HepG2 (cell line): ENCODE data around the gene RPL5. TPM values are rescaled to one million over a fixed set of nuclear protein-coding genes. Genes with fewer than 3 reads are reported as not detected.

Experiments used
- ATF1 ChIP-seq: IDR thresholded peaks from 2 replicates; pipeline ENCODE4 v1.6.1; 2016; ENCODE audit warnings: mild to moderate bottlenecking, control low read depth
- FOSL2 ChIP-seq: sonication (generic); formaldehyde crosslinking; IDR thresholded peaks from 2 replicates; pipeline ENCODE4 v1.4.0; 2020; ENCODE audit warnings: missing genetic modification reagents
- IKZF1 ChIP-seq: fragments of 450-650 bp; IDR thresholded peaks from 2 replicates; pipeline ENCODE4 v1.7.1; 2016
- KDM1A ChIP-seq: IDR thresholded peaks from 2 replicates; pipeline ENCODE4 v1.6.1; 2016; ENCODE audit warnings: missing compliant biosample characterization
- KMT2A ChIP-seq: sonication (generic); formaldehyde crosslinking; IDR thresholded peaks from 2 replicates; pipeline ENCODE4 v1.4.0; 2020; ENCODE audit warnings: missing genetic modification reagents
- MYC ChIP-seq: sonication (generic); formaldehyde crosslinking; IDR thresholded peaks from 2 replicates; pipeline ENCODE4 v1.9.0; 2021; ENCODE audit warnings: missing genetic modification reagents, borderline replicate concordance
- POGZ ChIP-seq: sonication (generic); formaldehyde crosslinking; IDR thresholded peaks from 2 replicates; pipeline ENCODE4 v1.4.0; 2020; ENCODE audit warnings: mild to moderate bottlenecking, missing genetic modification reagents
- POLR2G ChIP-seq: fragments of 200-400 bp; formaldehyde crosslinking; IDR thresholded peaks from 2 replicates; pipeline ENCODE4 v1.6.1; 2018; ENCODE audit warnings: mild to moderate bottlenecking, low read depth, low read length, moderate library complexity
- ZBTB42 ChIP-seq: sonication (generic); formaldehyde crosslinking; IDR thresholded peaks from 2 replicates; pipeline ENCODE4 v1.5.0; 2020; ENCODE audit warnings: mild to moderate bottlenecking, missing genetic modification reagents
- ZNF124 ChIP-seq: sonication (generic); formaldehyde crosslinking; IDR thresholded peaks from 2 replicates; pipeline ENCODE4 v1.4.0; 2020; ENCODE audit warnings: missing genetic modification reagents
- ZNF205 ChIP-seq: IDR thresholded peaks from 2 replicates; pipeline ENCODE4 v1.6.1; 2018; ENCODE audit warnings: missing biosample characterization, missing genetic modification reagents
- ZNF367 ChIP-seq: sonication (generic); formaldehyde crosslinking; IDR thresholded peaks from 2 replicates; pipeline ENCODE4 v1.4.0; 2020; ENCODE audit warnings: missing genetic modification reagents, borderline replicate concordance
- ZNF678 ChIP-seq: sonication (generic); formaldehyde crosslinking; IDR thresholded peaks from 2 replicates; pipeline ENCODE4 v1.4.0; 2020; ENCODE audit warnings: mild to moderate bottlenecking, missing genetic modification reagents
- ZNF772 ChIP-seq: sonication (generic); formaldehyde crosslinking; IDR thresholded peaks from 2 replicates; pipeline ENCODE4 v1.5.0; 2020; ENCODE audit warnings: mild to moderate bottlenecking, missing genetic modification reagents
- ZSCAN20 ChIP-seq: sonication (generic); formaldehyde crosslinking; IDR thresholded peaks from 2 replicates; pipeline ENCODE4 v1.4.0; 2020; ENCODE audit warnings: missing genetic modification reagents, mild to moderate bottlenecking, borderline replicate concordance
- polyA plus RNA-seq, 8 experiments: library from polyadenylated mRNA; depleted of rRNA in 3 of 8; stranded (reverse) in 7 of 8; unstranded in 1 of 8; fragments of >200 nt; fragmentation: Illumina TruSeq in 4 of 8; extraction: Trizol in 4 of 8; gene quantifications; 2 replicates each; pipeline versions ENCODE4 v1.2.1 to v1.2.3, GENCODE V29; 2011 to 2016; ENCODE audit warnings: low read depth in 4 of 8, missing spikeins in 1 of 8, mixed read lengths in 1 of 8; ENCODE audit not compliant: insufficient read depth in 1 of 8
- total RNA-seq, 5 experiments: library from RNA; depleted of rRNA; stranded (reverse); fragments of >200 nt; fragmentation: Illumina TruSeq; extraction: Trizol; gene quantifications; 2 replicates each; pipeline ENCODE4 v1.2.3, GENCODE V29; 2016; ENCODE audit warnings: low read depth in 1 of 5
- TF ChIP-seq, protein P1 (sequence below): sonication (generic); formaldehyde crosslinking; conservative IDR thresholded peaks from 2 replicates; pipeline ENCODE4 v1.4.0; 2020; ENCODE audit warnings: missing genetic modification reagents
- TF ChIP-seq, protein P2 (sequence below): sonication (generic); formaldehyde crosslinking; IDR thresholded peaks from 2 replicates; pipeline ENCODE4 v1.4.0; 2020; ENCODE audit warnings: mild to moderate bottlenecking, missing genetic modification reagents
- TF ChIP-seq, protein P3 (sequence below), 2 experiments: fragments of 450-650 bp in 1 of 2; sonication (generic) in 1 of 2; formaldehyde crosslinking; IDR thresholded peaks; 2 replicates each; pipeline versions ENCODE4 v1.5.0 to v1.8.0; 2020 to 2022; ENCODE audit warnings: mild to moderate bottlenecking in 1 of 2, missing genetic modification reagents in 1 of 2
- TF ChIP-seq, protein P4 (sequence below): sonication (generic); formaldehyde crosslinking; IDR thresholded peaks from 2 replicates; pipeline ENCODE4 v1.5.0; 2020; ENCODE audit warnings: missing genetic modification reagents
- TF ChIP-seq, protein P5 (sequence below): sonication (generic); formaldehyde crosslinking; IDR thresholded peaks from 2 replicates; pipeline ENCODE4 v1.4.0; 2020; ENCODE audit warnings: mild to moderate bottlenecking, missing genetic modification reagents
- TF ChIP-seq, protein P6 (sequence below): sonication (generic); formaldehyde crosslinking; IDR thresholded peaks from 2 replicates; pipeline ENCODE4 v1.8.0; 2022; ENCODE audit warnings: mild to moderate bottlenecking, missing genetic modification reagents

The RPL5 gene
- total and polyA plus RNA-seq, 2 of the 13 experiments (the other 11 are each of a cell fraction or from before 2014, with no cell fraction given): 2,304 to 2,520 TPM

DNA sequence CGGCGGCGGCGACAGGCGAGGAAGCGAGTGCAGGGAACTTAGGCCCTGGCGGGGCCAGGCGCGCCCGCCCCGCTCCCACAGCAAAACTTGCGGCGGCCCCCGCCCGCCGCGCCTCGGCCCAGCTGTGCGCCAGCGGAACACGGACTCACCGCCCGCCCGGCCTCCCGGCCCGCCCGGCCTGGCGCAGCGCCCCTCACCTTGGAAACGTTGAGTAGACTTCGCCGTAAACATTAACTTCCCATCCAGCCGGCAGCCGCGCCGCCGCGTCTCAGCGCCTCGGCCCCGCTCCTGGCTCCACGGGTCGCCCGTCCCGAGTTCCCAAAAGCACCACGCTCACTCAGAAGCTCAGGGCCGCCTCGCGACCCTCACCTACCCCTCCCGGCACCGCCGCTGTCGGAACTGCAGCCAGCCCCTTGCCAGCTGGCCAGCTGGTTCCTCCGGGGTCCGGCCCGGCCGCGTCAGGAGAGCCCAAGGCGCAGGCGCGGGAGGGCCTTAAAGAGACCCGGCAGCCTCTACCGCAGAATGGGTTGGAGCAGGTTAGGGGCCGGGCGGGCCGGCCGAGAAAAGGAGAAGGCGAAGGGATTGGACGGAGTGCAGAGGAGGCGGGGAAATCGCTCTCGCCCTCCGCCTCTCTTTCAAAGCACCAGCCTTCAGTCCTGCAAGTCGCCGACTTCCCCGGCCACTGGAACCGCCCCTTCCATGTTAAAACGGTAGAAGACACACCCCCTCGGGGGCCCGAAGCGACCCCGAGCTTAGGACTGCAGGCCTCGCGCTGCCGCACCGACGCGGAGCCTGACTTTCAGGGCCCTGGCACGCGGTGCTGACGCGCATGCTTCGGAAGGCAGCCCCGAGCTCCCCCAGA, 47.0 kb upstream of the RPL5 start, which contains the start of gene EVI5 (continued):
- TF ChIP-seq, protein P1, sequence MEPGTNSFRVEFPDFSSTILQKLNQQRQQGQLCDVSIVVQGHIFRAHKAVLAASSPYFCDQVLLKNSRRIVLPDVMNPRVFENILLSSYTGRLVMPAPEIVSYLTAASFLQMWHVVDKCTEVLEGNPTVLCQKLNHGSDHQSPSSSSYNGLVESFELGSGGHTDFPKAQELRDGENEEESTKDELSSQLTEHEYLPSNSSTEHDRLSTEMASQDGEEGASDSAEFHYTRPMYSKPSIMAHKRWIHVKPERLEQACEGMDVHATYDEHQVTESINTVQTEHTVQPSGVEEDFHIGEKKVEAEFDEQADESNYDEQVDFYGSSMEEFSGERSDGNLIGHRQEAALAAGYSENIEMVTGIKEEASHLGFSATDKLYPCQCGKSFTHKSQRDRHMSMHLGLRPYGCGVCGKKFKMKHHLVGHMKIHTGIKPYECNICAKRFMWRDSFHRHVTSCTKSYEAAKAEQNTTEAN (CRISPR knock-in tag): peak; percentile 98
- TF ChIP-seq MYC (peak; percentile 93), KMT2A (CRISPR knock-in tag) (peak; percentile 85), KDM1A (CRISPR knock-in tag) (no peak; the same call in 1 of the 2 replicates), IKZF1 (no peak), ZSCAN20 (CRISPR knock-in tag) (peak; percentile 83; the same call in 1 of the 2 replicates), POGZ (CRISPR knock-in tag) (peak; percentile 86), POLR2G (peak; percentile 82), ZNF205 (CRISPR knock-in tag) (peak; percentile 90), ZNF367 (CRISPR knock-in tag) (peak; percentile 96), ZBTB42 (CRISPR knock-in tag) (peak; percentile 96; the same call in 1 of the 2 replicates), ZNF678 (CRISPR knock-in tag) (peak; percentile 98), ATF1 (CRISPR knock-in tag) (no peak; the same call in 1 of the 2 replicates), ZNF124 (CRISPR knock-in tag) (peak; percentile 97), FOSL2 (CRISPR knock-in tag) (peak; percentile 62), ZNF772 (peak; percentile 92)
- TF ChIP-seq, protein P2, sequence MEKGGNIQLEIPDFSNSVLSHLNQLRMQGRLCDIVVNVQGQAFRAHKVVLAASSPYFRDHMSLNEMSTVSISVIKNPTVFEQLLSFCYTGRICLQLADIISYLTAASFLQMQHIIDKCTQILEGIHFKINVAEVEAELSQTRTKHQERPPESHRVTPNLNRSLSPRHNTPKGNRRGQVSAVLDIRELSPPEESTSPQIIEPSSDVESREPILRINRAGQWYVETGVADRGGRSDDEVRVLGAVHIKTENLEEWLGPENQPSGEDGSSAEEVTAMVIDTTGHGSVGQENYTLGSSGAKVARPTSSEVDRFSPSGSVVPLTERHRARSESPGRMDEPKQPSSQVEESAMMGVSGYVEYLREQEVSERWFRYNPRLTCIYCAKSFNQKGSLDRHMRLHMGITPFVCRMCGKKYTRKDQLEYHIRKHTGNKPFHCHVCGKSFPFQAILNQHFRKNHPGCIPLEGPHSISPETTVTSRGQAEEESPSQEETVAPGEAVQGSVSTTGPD (CRISPR knock-in tag): no peak; the same call in 1 of the 2 replicates
- TF ChIP-seq, protein P3, sequence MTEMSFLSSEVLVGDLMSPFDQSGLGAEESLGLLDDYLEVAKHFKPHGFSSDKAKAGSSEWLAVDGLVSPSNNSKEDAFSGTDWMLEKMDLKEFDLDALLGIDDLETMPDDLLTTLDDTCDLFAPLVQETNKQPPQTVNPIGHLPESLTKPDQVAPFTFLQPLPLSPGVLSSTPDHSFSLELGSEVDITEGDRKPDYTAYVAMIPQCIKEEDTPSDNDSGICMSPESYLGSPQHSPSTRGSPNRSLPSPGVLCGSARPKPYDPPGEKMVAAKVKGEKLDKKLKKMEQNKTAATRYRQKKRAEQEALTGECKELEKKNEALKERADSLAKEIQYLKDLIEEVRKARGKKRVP (CRISPR knock-in tag; IDR thresholded peaks at IDR 0.05): peak in 1 of 2 experiments; percentile 71; a peak in 2 of 4 replicates
- TF ChIP-seq, protein P4, sequence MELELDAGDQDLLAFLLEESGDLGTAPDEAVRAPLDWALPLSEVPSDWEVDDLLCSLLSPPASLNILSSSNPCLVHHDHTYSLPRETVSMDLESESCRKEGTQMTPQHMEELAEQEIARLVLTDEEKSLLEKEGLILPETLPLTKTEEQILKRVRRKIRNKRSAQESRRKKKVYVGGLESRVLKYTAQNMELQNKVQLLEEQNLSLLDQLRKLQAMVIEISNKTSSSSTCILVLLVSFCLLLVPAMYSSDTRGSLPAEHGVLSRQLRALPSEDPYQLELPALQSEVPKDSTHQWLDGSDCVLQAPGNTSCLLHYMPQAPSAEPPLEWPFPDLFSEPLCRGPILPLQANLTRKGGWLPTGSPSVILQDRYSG: peak; percentile 98
- TF ChIP-seq, protein P5, sequence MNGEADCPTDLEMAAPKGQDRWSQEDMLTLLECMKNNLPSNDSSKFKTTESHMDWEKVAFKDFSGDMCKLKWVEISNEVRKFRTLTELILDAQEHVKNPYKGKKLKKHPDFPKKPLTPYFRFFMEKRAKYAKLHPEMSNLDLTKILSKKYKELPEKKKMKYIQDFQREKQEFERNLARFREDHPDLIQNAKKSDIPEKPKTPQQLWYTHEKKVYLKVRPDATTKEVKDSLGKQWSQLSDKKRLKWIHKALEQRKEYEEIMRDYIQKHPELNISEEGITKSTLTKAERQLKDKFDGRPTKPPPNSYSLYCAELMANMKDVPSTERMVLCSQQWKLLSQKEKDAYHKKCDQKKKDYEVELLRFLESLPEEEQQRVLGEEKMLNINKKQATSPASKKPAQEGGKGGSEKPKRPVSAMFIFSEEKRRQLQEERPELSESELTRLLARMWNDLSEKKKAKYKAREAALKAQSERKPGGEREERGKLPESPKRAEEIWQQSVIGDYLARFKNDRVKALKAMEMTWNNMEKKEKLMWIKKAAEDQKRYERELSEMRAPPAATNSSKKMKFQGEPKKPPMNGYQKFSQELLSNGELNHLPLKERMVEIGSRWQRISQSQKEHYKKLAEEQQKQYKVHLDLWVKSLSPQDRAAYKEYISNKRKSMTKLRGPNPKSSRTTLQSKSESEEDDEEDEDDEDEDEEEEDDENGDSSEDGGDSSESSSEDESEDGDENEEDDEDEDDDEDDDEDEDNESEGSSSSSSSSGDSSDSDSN (CRISPR knock-in tag): peak; percentile 90
- TF ChIP-seq, protein P6, sequence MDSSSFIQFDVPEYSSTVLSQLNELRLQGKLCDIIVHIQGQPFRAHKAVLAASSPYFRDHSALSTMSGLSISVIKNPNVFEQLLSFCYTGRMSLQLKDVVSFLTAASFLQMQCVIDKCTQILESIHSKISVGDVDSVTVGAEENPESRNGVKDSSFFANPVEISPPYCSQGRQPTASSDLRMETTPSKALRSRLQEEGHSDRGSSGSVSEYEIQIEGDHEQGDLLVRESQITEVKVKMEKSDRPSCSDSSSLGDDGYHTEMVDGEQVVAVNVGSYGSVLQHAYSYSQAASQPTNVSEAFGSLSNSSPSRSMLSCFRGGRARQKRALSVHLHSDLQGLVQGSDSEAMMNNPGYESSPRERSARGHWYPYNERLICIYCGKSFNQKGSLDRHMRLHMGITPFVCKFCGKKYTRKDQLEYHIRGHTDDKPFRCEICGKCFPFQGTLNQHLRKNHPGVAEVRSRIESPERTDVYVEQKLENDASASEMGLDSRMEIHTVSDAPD (CRISPR knock-in tag): peak; percentile 55; the same call in 1 of the 2 replicates
